CD14-positive monocyte (primary cell): ENCODE results near the gene PGR. TPM values are rescaled to one million over a fixed set of nuclear protein-coding genes. Genes with fewer than 3 reads are reported as not detected.

Experiments used
- DNase-seq, 3 donors: peaks; one replicate each; pipeline ENCODE4 v3.0.0-alpha.2; 2011 to 2022
- H2AFZ ChIP-seq: 2 replicates; pipeline ENCODE4 v1.6.0; 2012; ENCODE audit warnings: mild to moderate bottlenecking, low read depth, low read length, inconsistent platforms; ENCODE audit not compliant: insufficient read depth, poor library complexity, severe bottlenecking
- H3K27ac ChIP-seq, 2 donors: 1 replicate in 1 of 2; 2 replicates in 1 of 2; pipeline ENCODE4 v1.5.1; 2012 to 2013; ENCODE audit warnings: low read length in 2 of 2, control low read depth in 1 of 2, inconsistent platforms in 1 of 2, low read depth in 1 of 2, mild to moderate bottlenecking in 1 of 2
- H3K27me3 ChIP-seq, 2 donors: one replicate each; pipeline versions ENCODE4 v1.6.0 to v1.6.1; 2011 to 2013; ENCODE audit warnings: low read length in 2 of 2; ENCODE audit not compliant: control insufficient read depth in 2 of 2, insufficient read depth in 2 of 2
- H3K36me3 ChIP-seq, 2 donors: replicated peaks in 1 of 2; 1 replicate in 1 of 2; 2 replicates in 1 of 2; pipeline versions ENCODE4 v1.5.1 to v1.6.1; 2012 to 2013; ENCODE audit warnings: low read length in 2 of 2, control low read depth in 1 of 2, inconsistent platforms in 1 of 2, mild to moderate bottlenecking in 1 of 2; ENCODE audit not compliant: insufficient read depth in 2 of 2, control insufficient read depth in 1 of 2
- H3K4me1 ChIP-seq, 2 donors: 1 replicate in 1 of 2; 2 replicates in 1 of 2; pipeline versions ENCODE4 v1.5.1 to v1.6.1; 2012 to 2013; ENCODE audit warnings: low read length in 2 of 2, control low read depth in 1 of 2, inconsistent platforms in 1 of 2, mild to moderate bottlenecking in 1 of 2, moderate library complexity in 1 of 2; ENCODE audit not compliant: insufficient read depth in 2 of 2, control insufficient read depth in 1 of 2
- H3K4me2 ChIP-seq: replicated peaks from 2 replicates; pipeline ENCODE3; 2012; ENCODE audit warnings: low read length, moderate library complexity, mild to moderate bottlenecking; ENCODE audit not compliant: poor library complexity, severe bottlenecking; ENCODE audit errors: extremely low read depth
- H3K4me3 ChIP-seq, 3 experiments: fragments of 200-600 bp in 1 of 3; sonication (generic) in 1 of 3; replicated peaks in 1 of 3; 1 replicate in 2 of 3; 2 replicates in 1 of 3; pipeline ENCODE4 v1.5.1; 2011 to 2013; ENCODE audit warnings: low read length in 3 of 3, mild to moderate bottlenecking in 3 of 3, control low read depth in 2 of 3, low read depth in 2 of 3, inconsistent platforms in 1 of 3, moderate library complexity in 1 of 3
- H3K79me2 ChIP-seq: 2 replicates; pipeline ENCODE4 v1.6.0; 2012; ENCODE audit warnings: mild to moderate bottlenecking, control low read depth, inconsistent platforms, low read length, moderate library complexity; ENCODE audit not compliant: insufficient read depth
- H3K9ac ChIP-seq: 2 replicates; pipeline ENCODE4 v1.6.0; 2017; ENCODE audit warnings: low read length, mild to moderate bottlenecking; ENCODE audit not compliant: insufficient read depth, poor library complexity, severe bottlenecking
- H3K9me3 ChIP-seq, 2 donors: replicated peaks in 1 of 2; 1 replicate in 1 of 2; 2 replicates in 1 of 2; pipeline versions ENCODE4 v1.5.1 to v1.6.1; 2012 to 2013; ENCODE audit warnings: low read length in 2 of 2, control low read depth in 1 of 2; ENCODE audit not compliant: control insufficient read depth in 1 of 2, insufficient read depth in 1 of 2
- H4K20me1 ChIP-seq: 2 replicates; pipeline ENCODE4 v1.6.0; 2012; ENCODE audit warnings: mild to moderate bottlenecking, low read length, control low read depth, moderate library complexity; ENCODE audit not compliant: insufficient read depth
- H3K27ac Mint-ChIP-seq, 7 donors: one replicate each; pipeline ENCODE4 v1.8.0; 2020; ENCODE audit warnings: mild to moderate bottlenecking in 7 of 7, mixed read lengths in 7 of 7, moderate library complexity in 6 of 7, inconsistent platforms in 2 of 7
- H3K27me3 Mint-ChIP-seq, 3 donors: one replicate each; pipeline ENCODE4 v1.8.0; 2021 to 2022; ENCODE audit warnings: low read depth in 3 of 3, mild to moderate bottlenecking in 3 of 3, mixed read lengths in 3 of 3, moderate library complexity in 3 of 3, inconsistent platforms in 1 of 3
- H3K36me3 Mint-ChIP-seq, 2 donors: one replicate each; pipeline ENCODE4 v1.8.0; 2020; ENCODE audit warnings: mixed read lengths in 2 of 2, inconsistent platforms in 1 of 2, mild to moderate bottlenecking in 1 of 2
- H3K4me1 Mint-ChIP-seq: one replicate; pipeline ENCODE4 v1.8.0; 2020; ENCODE audit warnings: mild to moderate bottlenecking, mixed read lengths
- H3K4me3 Mint-ChIP-seq, 2 donors: one replicate each; pipeline ENCODE4 v1.8.0; 2020; ENCODE audit warnings: mild to moderate bottlenecking in 2 of 2, mixed read lengths in 2 of 2, moderate library complexity in 1 of 2
- H3K9me3 Mint-ChIP-seq, 7 donors: one replicate each; pipeline ENCODE4 v1.8.0; 2020 to 2022; ENCODE audit warnings: mixed read lengths in 7 of 7, mild to moderate bottlenecking in 6 of 7, moderate library complexity in 6 of 7, inconsistent platforms in 2 of 7
- CTCF ChIP-seq: fragments of 200-600 bp; IDR thresholded peaks from one replicate; pipeline ENCODE4 v1.8.0; 2022; ENCODE audit warnings: antibody characterized with exemption, mild to moderate bottlenecking
- WGBS: methylation state at CpG from one replicate; pipeline ENCODE4 v1.1.5; 2013; ENCODE audit warnings: missing lambda C conversion rate; ENCODE audit not compliant: insufficient coverage; 5-methylcytosine and 5-hydroxymethylcytosine counted together
- intact Hi-C, 2 donors: fragments of 100-400 bp; cut with micrococcal nuclease; formaldehyde crosslinking; loops; one replicate each; pipeline versions ENCODE4 v1.15.0 to v1.15.1; 2023
- polyA plus RNA-seq, 3 donors: library from polyadenylated mRNA; depleted of rRNA in 1 of 3; unstranded in 2 of 3; stranded (reverse) in 1 of 3; fragments of 300-500 nt in 2 of 3; fragments of >200 nt in 1 of 3; fragmentation: Illumina TruSeq in 2 of 3; gene quantifications; 1 replicate in 2 of 3; 2 replicates in 1 of 3; pipeline ENCODE4 v1.2.3, GENCODE V29; 2012 to 2021

The PGR gene
- polyA plus RNA-seq, 3 donors = not detected

DNA sequence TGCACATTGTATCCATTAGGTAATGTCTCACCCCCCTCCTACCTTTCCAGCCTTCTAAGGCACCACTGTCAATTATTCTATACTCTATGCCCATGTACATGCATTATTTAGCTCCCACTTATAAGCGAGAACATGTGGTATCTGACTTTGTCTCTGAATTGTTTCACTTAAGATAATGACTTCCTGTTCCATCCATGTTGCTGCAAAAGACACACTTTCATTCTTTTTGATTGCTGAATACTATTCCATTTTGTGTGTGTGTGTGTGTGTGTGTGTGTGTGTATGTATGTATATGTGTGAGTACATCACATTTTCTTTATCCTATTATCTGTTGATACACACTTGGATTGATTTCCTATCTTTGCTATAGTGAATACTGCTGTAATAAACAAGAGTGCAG is 84.2 kb downstream of the PGR start:
- no peak overlapping the region for H3K4me2 ChIP-seq
- DNase-seq = no peak
- no peaks in the 10 kb centered on the region for H4K20me1 ChIP-seq
- peaks cover 0 to 3% (median 0%) of the 10 kb centered on the region in 7 donors for H3K9me3 Mint-ChIP-seq
- H3K27me3 ChIP-seq = no peaks in the 10 kb centered on the region
- H3K9me3 ChIP-seq = peaks cover 0 to 4% of the 10 kb centered on the region in 2 donors
- intact Hi-C loops = no loop called here
- 100% methylated on average over 1 of the region's 1 CpG for WGBS
- H3K9ac ChIP-seq = no peak overlapping the region
- no peak overlapping the region for H2AFZ ChIP-seq
- no peaks in the 10 kb centered on the region for H3K36me3 ChIP-seq
- no peak overlapping the region for H3K4me3 ChIP-seq
- no peak overlapping the region for H3K27ac ChIP-seq
- no peaks in the 10 kb centered on the region for H3K4me1 ChIP-seq
- H3K79me2 ChIP-seq = no peaks in the 10 kb centered on the region
- no peak overlapping the region for H3K4me3 Mint-ChIP-seq
- no peak overlapping the region for H3K27ac Mint-ChIP-seq
- peaks cover 1 to 2% (median 2%) of the 10 kb centered on the region in 3 donors for H3K27me3 Mint-ChIP-seq
- TF ChIP-seq CTCF = no peak
- no peaks in the 10 kb centered on the region for H3K36me3 Mint-ChIP-seq
- no peaks in the 10 kb centered on the region for H3K4me1 Mint-ChIP-seq

DNA sequence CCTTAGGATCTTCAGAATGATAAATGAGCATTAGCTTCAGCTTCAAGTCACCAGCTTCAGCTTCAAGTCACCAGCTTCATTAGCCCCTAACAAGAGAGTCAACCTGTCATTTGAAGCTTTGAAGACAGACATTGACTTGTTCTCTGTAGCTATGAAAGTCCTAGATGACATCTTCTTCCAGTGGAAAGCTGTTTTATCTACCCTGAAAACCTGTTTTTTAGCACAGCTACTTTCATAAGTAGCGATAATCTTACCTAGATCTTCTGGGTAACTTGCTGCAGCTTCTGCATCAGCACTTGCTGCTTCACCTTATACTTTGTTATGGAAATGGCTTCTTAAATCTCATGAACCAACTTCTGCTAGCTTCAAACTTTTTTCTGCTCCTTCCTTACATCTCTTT is 85.7 kb downstream of the PGR start:
- WGBS = 67% methylated on average over 1 of the region's 1 CpG
- H3K4me3 ChIP-seq = no peak overlapping the region
- H3K27ac Mint-ChIP-seq = no peak overlapping the region
- no peaks in the 10 kb centered on the region for H3K79me2 ChIP-seq
- no peaks in the 10 kb centered on the region for H4K20me1 ChIP-seq
- H3K36me3 ChIP-seq = no peaks in the 10 kb centered on the region
- peaks cover 0 to 4% of the 10 kb centered on the region in 2 donors for H3K9me3 ChIP-seq
- H3K27me3 Mint-ChIP-seq = peaks cover under 1 to 2% (median 1%) of the 10 kb centered on the region in 3 donors
- TF ChIP-seq CTCF = no peak
- no peak for DNase-seq
- peaks cover 0 to 3% (median 0%) of the 10 kb centered on the region in 7 donors for H3K9me3 Mint-ChIP-seq
- no peaks in the 10 kb centered on the region for H3K27me3 ChIP-seq
- no peak overlapping the region for H3K4me2 ChIP-seq
- intact Hi-C loops = no loop called here
- no peak overlapping the region for H3K27ac ChIP-seq
- H2AFZ ChIP-seq = no peak overlapping the region
- no peaks in the 10 kb centered on the region for H3K36me3 Mint-ChIP-seq
- H3K4me1 ChIP-seq = no peaks in the 10 kb centered on the region
- no peaks in the 10 kb centered on the region for H3K4me1 Mint-ChIP-seq
- H3K4me3 Mint-ChIP-seq = no peak overlapping the region
- no peak overlapping the region for H3K9ac ChIP-seq
